GM21367 (cell line): ENCODE measurements around the gene COQ5.

Experiments
- ATAC-seq: cut with Tn5 transposase; IDR thresholded peaks from one replicate; pipeline ENCODE4 v1.9.1; 2021; ENCODE audit not compliant: unreplicated experiment

The COQ5 gene

GRCh38 chr12:120485961-120486881, 42.7 kb downstream of the COQ5 start:
- ATAC-seq, result no peak

GRCh38 chr12:120483621-120484020, 45.3 kb downstream of the COQ5 start:
- no peak for ATAC-seq

- no peak for ATAC-seq
Measured at GRCh38 chr12:120481022-120481767, 47.8 kb downstream of the COQ5 start.

- no peak for ATAC-seq
Measured at GRCh38 chr12:120480211-120480610, 48.7 kb downstream of the COQ5 start.

- ATAC-seq, result no peak
Measured at GRCh38 chr12:120479458-120479857, 49.5 kb downstream of the COQ5 start.

- no peak for ATAC-seq
Measured at GRCh38 chr12:120475643-120476042, 53.3 kb downstream of the COQ5 start.

DNA sequence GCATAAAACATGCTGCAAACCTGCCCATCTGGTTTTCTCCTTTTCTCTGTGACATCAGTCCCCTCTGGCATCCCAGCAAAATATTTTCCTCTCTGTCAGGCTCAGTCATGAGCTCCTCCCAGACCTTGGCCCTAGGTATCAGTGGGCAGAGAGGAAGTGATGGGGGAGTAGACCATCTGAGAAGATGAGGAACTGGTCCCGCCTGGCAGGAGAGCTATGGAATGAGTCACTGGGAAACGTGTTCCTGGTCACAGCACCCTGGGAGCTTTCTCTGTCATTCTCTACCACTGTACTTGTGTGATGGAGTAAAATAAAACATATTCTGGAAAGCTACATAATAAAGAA, 54.4 kb downstream of the COQ5 start:
- no peak for ATAC-seq

- ATAC-seq, result no peak
Measured at GRCh38 chr12:120473807-120474615, 54.9 kb downstream of the COQ5 start.

- no peak for ATAC-seq
Measured at GRCh38 chr12:120472521-120472920, 56.4 kb downstream of the COQ5 start.

- peak; percentile 22 for ATAC-seq
Measured at GRCh38 chr12:120470150-120470784, 58.7 kb downstream of the COQ5 start.

- ATAC-seq, result peak; percentile 75
Measured at GRCh38 chr12:120469450-120470149, 59.4 kb downstream of the COQ5 start, which contains the start of gene SRSF9. Gene SRSF9 (minus strand): TSS chr12:120469748. CDS start chr12:120469609, 139 bp downstream.

DNA sequence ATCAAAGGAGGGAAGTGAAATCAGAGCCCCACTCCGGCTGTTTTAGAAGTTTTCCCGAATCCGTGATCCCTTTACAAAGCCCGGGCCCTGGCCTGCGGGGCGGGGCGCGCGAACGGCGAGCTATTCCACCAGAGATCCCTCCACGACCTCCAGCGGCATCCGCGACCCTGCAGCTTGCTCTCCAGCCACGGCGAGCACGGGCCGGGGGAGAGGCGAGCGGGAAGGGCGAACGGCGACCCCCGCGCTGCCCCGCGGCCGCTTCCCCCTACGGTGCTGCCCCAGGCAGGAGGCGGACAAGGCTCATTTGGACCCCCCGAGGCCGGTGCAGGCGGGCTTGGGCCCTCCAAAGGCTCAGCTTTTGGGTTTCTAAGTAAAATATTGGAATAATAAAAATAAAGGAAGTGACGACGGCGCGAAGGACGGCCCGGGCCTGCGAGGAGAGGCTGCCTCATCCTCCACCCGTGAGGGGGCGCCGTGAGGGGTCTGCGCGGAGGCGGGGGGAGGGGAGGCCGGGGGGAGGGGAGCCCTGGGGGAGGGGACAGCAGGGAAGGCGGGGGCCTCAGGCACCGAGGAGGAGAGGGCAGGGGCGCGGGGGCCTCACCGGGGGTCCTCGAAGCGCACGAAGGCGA, 60.0 kb downstream of the COQ5 start:
- ATAC-seq, result no peak

DNA sequence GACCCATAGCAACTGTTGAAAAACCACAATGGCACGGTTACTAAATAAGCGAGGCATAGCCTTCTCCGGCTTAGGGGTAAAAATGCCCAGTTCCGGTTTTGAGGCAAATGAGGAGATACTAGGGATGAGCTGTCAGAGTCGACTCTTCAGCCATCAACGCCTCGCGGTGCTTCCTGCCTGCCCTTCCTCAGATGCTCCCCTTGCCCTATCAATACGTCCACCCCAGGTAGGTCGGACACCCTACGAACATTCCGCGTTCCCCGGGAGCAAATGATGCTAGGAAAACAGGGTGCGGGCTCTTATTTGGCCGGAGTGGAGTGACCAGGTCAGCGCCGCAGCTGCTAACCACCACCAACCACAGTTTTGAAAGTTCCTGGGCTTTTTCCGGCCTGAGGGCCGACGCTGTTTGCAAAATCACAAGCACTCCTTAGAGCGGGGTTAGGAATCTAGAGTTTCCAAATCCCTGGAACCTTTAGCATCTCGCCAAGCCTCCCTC, 60.6 kb downstream of the COQ5 start:
- ATAC-seq, result no peak

GRCh38 chr12:120467439-120467838, 61.5 kb downstream of the COQ5 start:
- ATAC-seq, result no peak

DNA sequence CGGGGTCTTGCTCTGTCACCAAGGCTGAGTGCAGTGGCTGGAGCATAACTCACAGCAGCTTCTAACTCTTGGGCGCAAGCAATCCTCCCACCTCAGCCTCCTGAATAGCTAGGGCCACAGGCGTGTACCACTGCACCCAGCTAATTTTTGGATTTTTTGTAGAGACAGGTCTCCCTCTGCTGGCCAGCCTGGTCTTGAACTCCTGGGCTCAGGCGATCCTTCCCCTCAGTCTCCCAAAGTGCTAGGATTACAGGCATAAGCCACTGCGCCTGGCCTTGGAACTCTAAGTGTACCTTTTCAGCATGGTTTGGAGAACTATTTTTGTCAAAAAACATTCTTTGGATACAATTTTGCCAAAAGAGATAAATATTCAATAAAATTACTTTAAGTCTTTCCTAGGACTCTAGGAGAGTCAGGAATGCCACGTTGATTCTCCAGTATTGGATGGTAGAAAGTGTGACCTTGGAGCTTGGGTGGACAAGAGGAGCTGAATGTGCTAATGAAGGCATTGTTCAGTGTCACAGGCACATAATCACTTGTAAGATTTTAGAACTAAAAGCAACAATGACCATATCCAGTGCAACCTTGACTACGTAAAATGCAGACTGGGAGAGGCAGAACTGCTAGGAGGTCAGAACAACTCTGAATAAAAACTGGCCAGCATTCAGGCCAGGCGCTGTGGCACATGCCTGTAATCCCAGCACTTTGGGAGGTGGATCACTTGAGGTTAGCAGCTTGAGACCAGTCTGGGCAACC, 62.2 kb downstream of the COQ5 start:
- ATAC-seq, result no peak

DNA sequence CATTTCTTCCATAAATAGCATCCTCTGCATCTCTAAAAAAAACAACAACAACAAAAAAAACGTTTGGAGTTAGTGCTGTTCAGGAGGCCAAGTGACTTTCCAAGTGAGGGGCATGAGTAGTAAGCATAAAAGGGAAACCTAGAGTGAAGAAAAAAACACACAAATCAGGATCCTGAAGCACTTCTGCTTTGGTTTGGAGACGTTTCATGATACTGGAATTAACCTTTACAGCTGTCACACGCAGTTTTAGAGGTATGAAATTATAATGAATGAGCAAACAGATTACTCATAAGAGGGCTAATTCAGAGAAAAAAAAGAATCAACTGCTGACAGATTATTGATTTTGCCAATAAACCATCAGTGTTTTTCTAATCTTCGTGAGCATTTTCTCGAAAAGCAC, 63.2 kb downstream of the COQ5 start:
- ATAC-seq, result no peak

GRCh38 chr12:120463712-120464111, 65.2 kb downstream of the COQ5 start:
- ATAC-seq, result no peak

GRCh38 chr12:120462099-120462640, 66.8 kb downstream of the COQ5 start:
- no peak for ATAC-seq

DNA sequence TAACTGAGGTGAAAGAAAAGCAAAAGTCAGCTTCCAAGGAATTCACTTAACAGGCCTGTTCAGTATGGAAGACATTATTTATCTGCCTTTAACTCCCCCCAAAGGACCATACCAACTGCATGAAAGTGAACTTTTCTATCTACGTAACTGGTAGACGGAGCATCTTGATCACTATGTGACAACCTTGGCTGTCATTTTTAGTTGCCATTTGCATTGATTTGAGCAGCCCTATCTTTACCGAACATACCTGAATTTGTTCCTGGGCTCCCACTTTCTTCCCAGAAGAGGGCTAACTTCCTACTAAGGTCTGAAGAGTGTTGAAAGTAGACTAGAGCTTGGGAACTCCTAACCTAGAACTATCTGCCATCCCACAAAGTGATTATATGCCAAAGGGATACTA, 68.8 kb downstream of the COQ5 start:
- no peak for ATAC-seq
